Hepatocyte (in vitro differentiated cells): ENCODE measurements around the gene PRDM15.
"Not testable (repeated sequence)": the region's sequence is repeated elsewhere in the genome, so short reads cannot be mapped to it uniquely, and the experiment has no call there.

Experiments used
- CTCF ChIP-seq: fragments of 200-600 bp; sonication (generic); IDR thresholded peaks from 2 replicates; pipeline ENCODE4 v1.5.1; 2016; ENCODE audit warnings: antibody characterized with exemption, mild to moderate bottlenecking; ENCODE audit not compliant: poor library complexity
- EZH2 ChIP-seq: fragments of 200-600 bp; sonication (generic); IDR thresholded peaks from 2 replicates; pipeline ENCODE4 v1.6.1; 2016; ENCODE audit warnings: antibody characterized with exemption, mild to moderate bottlenecking, borderline replicate concordance

DNA sequence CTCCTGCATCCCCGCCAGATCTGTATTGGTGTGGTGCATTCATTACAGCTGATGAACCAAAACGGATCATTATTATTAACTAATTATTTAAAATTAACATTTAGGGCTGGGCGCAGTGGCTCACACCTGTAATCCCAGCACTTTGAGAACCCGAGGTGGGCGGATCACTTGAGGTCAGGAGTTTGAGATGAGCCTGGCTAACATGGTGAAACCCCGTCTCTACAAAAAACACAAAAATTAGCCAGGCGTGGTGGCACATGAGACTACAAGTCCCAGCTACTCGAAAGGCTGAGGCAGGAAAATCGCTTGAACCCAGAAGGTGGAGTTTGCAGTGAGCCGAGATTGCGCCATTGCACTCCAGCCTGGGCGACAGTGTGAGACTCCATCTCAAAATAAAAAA is 93.9 kb downstream of the PRDM15 start:
- not testable (repeated sequence) for TF ChIP-seq CTCF, EZH2
